SU-DHL-6 (cell line): Measurements from ENCODE around the gene SMARCC2.
"Not testable (repeated sequence)": the region's sequence is repeated elsewhere in the genome, so short reads cannot be mapped to it uniquely, and the experiment has no call there.

Source experiments
- H2AFZ ChIP-seq: fragments of 200-600 bp; sonication (generic); 2 replicates; pipeline ENCODE4 v1.6.1; 2014; ENCODE audit warnings: low read depth, mild to moderate bottlenecking, moderate library complexity, mixed read lengths, antibody characterized with exemption, low read length; ENCODE audit not compliant: severe bottlenecking
- H3F3A ChIP-seq: fragments of 200-600 bp; shearing (Covaris generic); 2 replicates; pipeline ENCODE4 v1.6.0; 2016; ENCODE audit warnings: antibody characterized with exemption, mild to moderate bottlenecking; ENCODE audit not compliant: insufficient read depth
- H3K27ac ChIP-seq: fragments of 200-600 bp; sonication (generic); 2 replicates; pipeline ENCODE4 v1.5.1; 2016; ENCODE audit warnings: low read depth, mild to moderate bottlenecking, low read length, moderate library complexity, mixed read lengths
- H3K27me3 ChIP-seq: fragments of 200-600 bp; sonication (generic), shearing (Covaris generic); 2 replicates; pipeline ENCODE4 v1.6.0; 2014; ENCODE audit warnings: mild to moderate bottlenecking, low read length
- H3K36me3 ChIP-seq: fragments of 200-600 bp; sonication (generic); 2 replicates; pipeline ENCODE4 v1.6.1; 2014; ENCODE audit warnings: mild to moderate bottlenecking, low read length, mixed read lengths
- H3K4me2 ChIP-seq: fragments of 300-600, 200-600 bp; shearing (Covaris generic), sonication (generic); 2 replicates; pipeline ENCODE4 v1.6.0; 2014; ENCODE audit warnings: low read length, low read depth, mild to moderate bottlenecking; ENCODE audit not compliant: poor library complexity, severe bottlenecking
- H3K4me3 ChIP-seq: fragments of 200-600 bp; sonication (generic); 2 replicates; pipeline ENCODE4 v1.5.1; 2014; ENCODE audit warnings: antibody characterized with exemption, low read length, mild to moderate bottlenecking, mixed read lengths; ENCODE audit not compliant: insufficient read depth, poor library complexity, severe bottlenecking
- H3K79me2 ChIP-seq: fragments of 200-600 bp; sonication (generic); 2 replicates; pipeline ENCODE4 v1.6.1; 2014; ENCODE audit warnings: mild to moderate bottlenecking, low read length, moderate library complexity; ENCODE audit not compliant: insufficient read depth
- H3K9ac ChIP-seq: fragments of 200-600 bp; sonication (generic); 2 replicates; pipeline ENCODE4 v1.7.0; 2014; ENCODE audit warnings: mild to moderate bottlenecking, low read length
- H3K9me2 ChIP-seq: fragments of 200-600 bp; sonication (generic); replicated peaks from 2 replicates; pipeline ENCODE4 v1.6.1; 2014; ENCODE audit warnings: low read length; ENCODE audit not compliant: insufficient read depth
- H3K9me3 ChIP-seq: fragments of 200-600 bp; sonication (generic); 2 replicates; pipeline ENCODE4 v1.6.1; 2014; ENCODE audit warnings: low read length, mixed read lengths; ENCODE audit not compliant: insufficient read depth
- H4K20me1 ChIP-seq: fragments of 200-600 bp; sonication (generic); 2 replicates; pipeline ENCODE4 v1.6.1; 2014; ENCODE audit warnings: low read depth, mild to moderate bottlenecking, antibody characterized with exemption, low read length, moderate library complexity, mixed read lengths
- CTCF ChIP-seq: fragments of 200-600 bp; sonication (generic); IDR thresholded peaks from one replicate; pipeline ENCODE4 v1.5.1; 2017; ENCODE audit warnings: antibody characterized with exemption, mild to moderate bottlenecking, low read length, moderate library complexity; ENCODE audit not compliant: insufficient read depth, poor library complexity, severe bottlenecking
- EZH2phosphoT487 ChIP-seq: fragments of 200-600 bp; sonication (generic), shearing (Covaris generic); conservative IDR thresholded peaks from 2 replicates; pipeline ENCODE4 v1.6.1; 2018; ENCODE audit warnings: mild to moderate bottlenecking, antibody characterized with exemption, low read length, moderate library complexity, mixed read lengths

Gene SMARCC2

GRCh38 chr12:56158029-56158925, 31.0 kb downstream of the SMARCC2 start, which contains the start of gene MYL6:
TSS of gene MYL6 (plus strand) at chr12:56158359. CDS start at chr12:56158402, 43 bp downstream.
- H3K36me3 ChIP-seq = 0 out of 2 replicates have a peak, but pooled peaks cover 2% of the 10 kb centered on the region
- H3K27ac ChIP-seq = peak within 1 kb of the TSS; percentile 82
- peaks cover 36% of the 10 kb centered on the region for H3F3A ChIP-seq
- no peaks in the 10 kb centered on the region for H3K9me2 ChIP-seq
- TF ChIP-seq CTCF = no peak
- TF ChIP-seq EZH2phosphoT487 = no peak
- H3K4me3 ChIP-seq = peak within 1 kb of the TSS; percentile 80
- no peaks in the 10 kb centered on the region for H3K9me3 ChIP-seq
- H3K9ac ChIP-seq = peak within 1 kb of the TSS; percentile 89
- peak within 1 kb of the TSS; percentile 61 for H2AFZ ChIP-seq
- no peaks in the 10 kb centered on the region for H3K27me3 ChIP-seq
- H4K20me1 ChIP-seq = no peaks in the 10 kb centered on the region
- H3K79me2 ChIP-seq = peaks cover 22% of the 10 kb centered on the region
- H3K4me2 ChIP-seq = peak within 1 kb of the TSS; percentile 87

GRCh38 chr12:56157201-56158028, 31.9 kb downstream of the SMARCC2 start:
- Histone ChIP-seq H3K4me2 (peak overlapping the region; percentile 78), H3K27ac (peak overlapping the region; percentile 82), H2AFZ (peak overlapping the region; percentile 61), H3K36me3 (no peaks in the 10 kb centered on the region), H3K9me3 (no peaks in the 10 kb centered on the region), H3K4me3 (peak overlapping the region; percentile 75), H3K79me2 (peaks cover 28% of the 10 kb centered on the region), H3K27me3 (no peaks in the 10 kb centered on the region), H3K9me2 (no peaks in the 10 kb centered on the region), H3F3A (peaks cover 28% of the 10 kb centered on the region), H4K20me1 (no peaks in the 10 kb centered on the region), H3K9ac (peak overlapping the region; percentile 89)
- peak; percentile 42 for TF ChIP-seq CTCF
- no peak for TF ChIP-seq EZH2phosphoT487

- Histone ChIP-seq H3K79me2 (peaks cover 28% of the 10 kb centered on the region), H3K9ac (peak overlapping the region; percentile 89), H3K4me3 (peak overlapping the region; percentile 75), H3K4me2 (peak overlapping the region; percentile 78), H3F3A (peaks cover 29% of the 10 kb centered on the region), H2AFZ (peak overlapping the region; percentile 61), H3K27ac (peak overlapping the region; percentile 82; the same call in 1 of the 2 replicates)
- H3K36me3 ChIP-seq, H3K27me3 ChIP-seq, H4K20me1 ChIP-seq, H3K9me3 ChIP-seq, H3K9me2 ChIP-seq: not testable (repeated sequence)
Observed at GRCh38 chr12:56156464-56157200, 32.7 kb downstream of the SMARCC2 start.
